Suprapubic skin (tissue), 4 donors: ENCODE data around the gene CYTH3. TPM values are rescaled to one million over a fixed set of nuclear protein-coding genes. Genes with fewer than 3 reads are reported as not detected.
"Not testable (repeated sequence)": the region's sequence is repeated elsewhere in the genome, so short reads cannot be mapped to it uniquely, and the experiment has no call there.

Experiments
- DNase-seq, 2 donors: peaks; one replicate each; pipeline ENCODE4 v3.0.0-alpha.2; 2019; ENCODE audit warnings: low spot score in 2 of 2
- H3K27ac ChIP-seq: fragments of 200-600 bp; sonication (generic); one replicate; pipeline ENCODE4 v1.5.1; 2019
- H3K27me3 ChIP-seq: fragments of 200-600 bp; sonication (generic); one replicate; pipeline ENCODE4 v1.5.1; 2019
- H3K36me3 ChIP-seq: fragments of 200-600 bp; sonication (generic); one replicate; pipeline ENCODE4 v1.5.1; 2019
- H3K4me1 ChIP-seq: fragments of 200-600 bp; sonication (generic); one replicate; pipeline ENCODE4 v1.5.1; 2019
- H3K4me3 ChIP-seq: fragments of 200-600 bp; sonication (generic); one replicate; pipeline ENCODE4 v1.5.1; 2019; ENCODE audit warnings: mild to moderate bottlenecking
- H3K9me3 ChIP-seq: fragments of 200-600 bp; sonication (generic); one replicate; pipeline ENCODE4 v1.5.1; 2019
- EP300 ChIP-seq: sonication (generic); formaldehyde crosslinking; IDR thresholded peaks from one replicate; pipeline ENCODE4 v1.6.1; 2017; ENCODE audit warnings: antibody characterized with exemption
- POLR2A ChIP-seq, 2 donors: fragments of 450-650 bp; IDR thresholded peaks; one replicate each; pipeline ENCODE4 v1.6.1; 2017; ENCODE audit warnings: antibody characterized with exemption in 2 of 2, mild to moderate bottlenecking in 2 of 2, moderate library complexity in 2 of 2
- POLR2AphosphoS5 ChIP-seq, 3 donors: sonication (generic); formaldehyde crosslinking; IDR thresholded peaks; one replicate each; pipeline ENCODE4 v1.6.1; 2017; ENCODE audit warnings: antibody characterized with exemption in 3 of 3
- WGBS: methylation state at CpG from one replicate; pipeline ENCODE4 v1.1.5; 2018; 5-methylcytosine and 5-hydroxymethylcytosine counted together
- total RNA-seq, 4 donors: library from RNA; depleted of rRNA; stranded (reverse); fragments of >200 nt; gene quantifications; one replicate each; pipeline ENCODE4 v1.1.0, GENCODE V29; 2016
- TF ChIP-seq, protein P1 (sequence below), 2 donors: fragments of 200-600 bp in 1 of 2; fragments of 450-650 bp in 1 of 2; sonication (generic) in 1 of 2; IDR thresholded peaks; one replicate each; pipeline ENCODE4 v1.5.1; 2016 to 2019; ENCODE audit warnings: antibody characterized with exemption in 2 of 2, mild to moderate bottlenecking in 1 of 2, moderate library complexity in 1 of 2

The CYTH3 gene
- total RNA-seq, 4 donors from 2014 or later, result 29.8 to 55.7 (median 46.8) TPM

- H3K27me3 ChIP-seq, result no peaks in the 10 kb centered on the region
- no peak overlapping the region for H3K27ac ChIP-seq
- no peak overlapping the region for H3K4me3 ChIP-seq
- DNase-seq, result peak in 1 of 2 donors; percentile 42
- H3K36me3 ChIP-seq, result no peaks in the 10 kb centered on the region
- no peak for TF ChIP-seq POLR2AphosphoS5 (IDR thresholded peaks at IDR 0.05)
- TF ChIP-seq POLR2A (IDR thresholded peaks at IDR 0.05), result no peak
- TF ChIP-seq EP300, result no peak
- TF ChIP-seq, protein P1, sequence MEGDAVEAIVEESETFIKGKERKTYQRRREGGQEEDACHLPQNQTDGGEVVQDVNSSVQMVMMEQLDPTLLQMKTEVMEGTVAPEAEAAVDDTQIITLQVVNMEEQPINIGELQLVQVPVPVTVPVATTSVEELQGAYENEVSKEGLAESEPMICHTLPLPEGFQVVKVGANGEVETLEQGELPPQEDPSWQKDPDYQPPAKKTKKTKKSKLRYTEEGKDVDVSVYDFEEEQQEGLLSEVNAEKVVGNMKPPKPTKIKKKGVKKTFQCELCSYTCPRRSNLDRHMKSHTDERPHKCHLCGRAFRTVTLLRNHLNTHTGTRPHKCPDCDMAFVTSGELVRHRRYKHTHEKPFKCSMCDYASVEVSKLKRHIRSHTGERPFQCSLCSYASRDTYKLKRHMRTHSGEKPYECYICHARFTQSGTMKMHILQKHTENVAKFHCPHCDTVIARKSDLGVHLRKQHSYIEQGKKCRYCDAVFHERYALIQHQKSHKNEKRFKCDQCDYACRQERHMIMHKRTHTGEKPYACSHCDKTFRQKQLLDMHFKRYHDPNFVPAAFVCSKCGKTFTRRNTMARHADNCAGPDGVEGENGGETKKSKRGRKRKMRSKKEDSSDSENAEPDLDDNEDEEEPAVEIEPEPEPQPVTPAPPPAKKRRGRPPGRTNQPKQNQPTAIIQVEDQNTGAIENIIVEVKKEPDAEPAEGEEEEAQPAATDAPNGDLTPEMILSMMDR (IDR thresholded peaks at IDR 0.05), result no peak
- 82% methylated on average over 8 of the region's 8 CpGs for WGBS
- H3K4me1 ChIP-seq, result peaks cover 8% of the 10 kb centered on the region
- H3K9me3 ChIP-seq, result no peaks in the 10 kb centered on the region
These were observed 14.1 kb upstream of the CYTH3 start for GRCh38 chr7:6286486-6286885.

DNA sequence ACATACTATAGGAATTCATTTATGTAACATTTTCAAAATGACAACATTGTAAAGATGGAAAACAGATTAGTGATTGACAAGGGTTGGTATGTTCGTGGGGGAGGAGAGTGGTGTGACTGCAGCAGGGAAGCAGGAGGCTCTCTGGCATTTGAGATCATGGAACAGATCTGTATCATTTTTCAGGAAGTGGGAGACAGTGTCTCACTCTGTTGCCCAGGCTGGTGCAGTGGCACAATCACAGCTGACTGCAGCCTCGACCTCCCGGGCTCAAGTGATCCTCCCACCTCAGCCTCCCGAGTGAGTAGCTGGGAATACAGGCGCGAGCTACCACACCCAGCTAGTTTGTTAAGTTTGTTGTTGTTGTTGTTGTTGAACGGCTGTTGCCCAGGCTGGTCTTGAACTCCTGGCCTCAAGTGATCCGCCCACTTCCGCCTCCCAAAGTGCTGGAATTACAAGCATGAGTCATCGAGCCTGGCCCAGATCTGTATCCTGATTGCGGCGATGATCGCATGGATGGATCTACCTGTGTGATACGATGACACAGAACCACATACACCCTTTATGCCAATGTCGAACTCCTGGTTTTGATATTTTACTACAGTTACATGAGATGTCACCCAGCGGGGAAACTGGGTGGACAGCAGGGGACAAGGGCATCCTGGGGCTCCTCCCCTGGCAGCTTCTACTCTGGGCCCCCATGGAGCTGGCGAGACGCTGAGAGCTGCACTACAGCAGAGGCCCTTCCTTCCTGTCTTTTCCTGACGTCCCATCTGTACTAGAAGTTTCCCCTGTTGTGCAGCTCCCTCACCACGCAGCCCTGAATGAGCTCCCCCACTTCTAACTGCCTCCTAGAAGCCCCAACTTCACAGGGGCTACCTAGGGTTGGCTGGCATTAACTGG lies 12.3 kb upstream of the CYTH3 start:
- Histone ChIP-seq H3K4me3 (no peak overlapping the region), H3K36me3 (no peaks in the 10 kb centered on the region), H3K9me3 (no peaks in the 10 kb centered on the region), H3K4me1 (peaks cover 8% of the 10 kb centered on the region), H3K27ac (no peak overlapping the region), H3K27me3 (no peaks in the 10 kb centered on the region)
- DNase-seq, result peak in 1 of 2 donors; percentile 42
- TF ChIP-seq EP300 (no peak), POLR2A (IDR thresholded peaks at IDR 0.05) (no peak), POLR2AphosphoS5 (IDR thresholded peaks at IDR 0.05) (no peak)
- TF ChIP-seq, protein P1 (IDR thresholded peaks at IDR 0.05), result no peak
- WGBS, result 67% methylated on average over 20 of the region's 20 CpGs

- 78% methylated on average over 7 of the region's 7 CpGs for WGBS
- Histone ChIP-seq H3K4me1 (peaks cover 8% of the 10 kb centered on the region), H3K9me3 (no peaks in the 10 kb centered on the region), H3K27ac (peak overlapping the region; percentile 14), H3K36me3 (no peaks in the 10 kb centered on the region), H3K27me3 (no peaks in the 10 kb centered on the region), H3K4me3 (no peak overlapping the region)
- peak in 1 of 2 donors; percentile 22 for DNase-seq
- TF ChIP-seq EP300, result no peak
- no peak for TF ChIP-seq POLR2AphosphoS5 (IDR thresholded peaks at IDR 0.05)
- TF ChIP-seq POLR2A (IDR thresholded peaks at IDR 0.05), result no peak
- TF ChIP-seq, protein P1 (IDR thresholded peaks at IDR 0.05), result no peak
These were observed 11.6 kb upstream of the CYTH3 start for GRCh38 chr7:6284055-6284400.

- not testable (repeated sequence) for H3K36me3 ChIP-seq, H3K4me1 ChIP-seq, H3K4me3 ChIP-seq, H3K9me3 ChIP-seq, H3K27me3 ChIP-seq
- DNase-seq, result peak in 1 of 2 donors; percentile 50
- H3K27ac ChIP-seq, result peak overlapping the region; percentile 52
- WGBS, result 72% methylated on average over 9 of the region's 9 CpGs
These were observed 11.1 kb upstream of the CYTH3 start for GRCh38 chr7:6283391-6284054.

DNA sequence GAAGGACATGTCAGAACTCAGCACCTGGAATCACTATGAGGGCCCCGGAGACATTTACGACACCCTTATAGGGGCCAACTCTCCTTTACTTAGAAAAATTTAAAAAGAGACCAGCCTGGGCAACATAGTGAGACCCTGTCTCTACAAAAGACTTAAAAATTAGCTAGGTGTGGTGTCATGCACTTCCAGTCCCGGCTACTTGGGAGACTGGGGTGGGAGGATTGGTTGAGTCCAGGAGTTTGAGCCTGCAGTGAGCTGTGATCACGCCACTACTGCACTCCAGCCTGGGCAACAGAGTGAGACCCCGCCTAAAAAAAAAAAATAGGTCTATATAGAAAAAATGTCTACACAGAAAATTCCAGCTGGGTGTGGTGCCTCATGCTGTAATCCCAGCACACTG lies 7.5 kb upstream of the CYTH3 start:
- no peaks in the 10 kb centered on the region for H3K27me3 ChIP-seq
- H3K27ac ChIP-seq, result no peak overlapping the region
- no peak for TF ChIP-seq EP300
- H3K4me3 ChIP-seq, result no peak overlapping the region
- 97% methylated on average over 5 of the region's 5 CpGs for WGBS
- peak in 1 of 2 donors; percentile 34 for DNase-seq
- no peaks in the 10 kb centered on the region for H3K36me3 ChIP-seq
- H3K4me1 ChIP-seq, result peaks cover 8% of the 10 kb centered on the region
- H3K9me3 ChIP-seq, result no peaks in the 10 kb centered on the region

DNA sequence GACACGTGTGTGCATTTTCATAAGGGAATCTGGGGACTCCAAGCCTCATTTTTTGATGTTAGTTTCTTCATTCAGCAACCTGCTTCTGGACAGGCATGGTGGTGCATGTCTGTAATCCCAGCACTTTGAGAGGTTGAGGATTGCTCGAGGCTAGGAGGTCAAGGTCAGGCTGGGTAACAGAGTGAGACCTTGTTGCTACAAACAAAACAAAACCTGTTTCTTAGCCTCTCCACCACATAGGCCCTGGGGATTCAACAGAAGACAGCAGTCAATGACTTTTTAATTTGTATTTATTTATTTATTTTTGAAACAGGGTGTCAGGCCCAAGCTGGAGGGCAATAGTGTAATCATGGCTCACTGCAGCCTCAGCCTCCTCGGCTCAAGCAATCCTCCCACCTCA lies 6.9 kb upstream of the CYTH3 start:
- WGBS, result 68% methylated on average over 3 of the region's 3 CpGs

More for the DNA sequence above, 6.9 kb upstream of the CYTH3 start:
- H3K36me3 ChIP-seq, result no peaks in the 10 kb centered on the region
- DNase-seq, result no peak
- H3K27me3 ChIP-seq, result no peaks in the 10 kb centered on the region
- no peak overlapping the region for H3K4me3 ChIP-seq
- TF ChIP-seq, protein P1 (IDR thresholded peaks at IDR 0.05), result no peak
- TF ChIP-seq EP300 (no peak), POLR2AphosphoS5 (IDR thresholded peaks at IDR 0.05) (no peak), POLR2A (IDR thresholded peaks at IDR 0.05) (no peak)
- H3K9me3 ChIP-seq, result no peaks in the 10 kb centered on the region
- peaks cover 8% of the 10 kb centered on the region for H3K4me1 ChIP-seq
- H3K27ac ChIP-seq, result no peak overlapping the region
